Measurements from ENCODE around the gene SLC29A4.
"Not testable (repeated sequence)": the region's sequence is repeated elsewhere in the genome, so short reads cannot be mapped to it uniquely, and the experiment has no call there.

The SLC29A4 gene

GRCh38 chr7:5296611-5297226 lies 14.0 kb downstream of the SLC29A4 start:
- DNase-seq: peak; percentile 65

DNA sequence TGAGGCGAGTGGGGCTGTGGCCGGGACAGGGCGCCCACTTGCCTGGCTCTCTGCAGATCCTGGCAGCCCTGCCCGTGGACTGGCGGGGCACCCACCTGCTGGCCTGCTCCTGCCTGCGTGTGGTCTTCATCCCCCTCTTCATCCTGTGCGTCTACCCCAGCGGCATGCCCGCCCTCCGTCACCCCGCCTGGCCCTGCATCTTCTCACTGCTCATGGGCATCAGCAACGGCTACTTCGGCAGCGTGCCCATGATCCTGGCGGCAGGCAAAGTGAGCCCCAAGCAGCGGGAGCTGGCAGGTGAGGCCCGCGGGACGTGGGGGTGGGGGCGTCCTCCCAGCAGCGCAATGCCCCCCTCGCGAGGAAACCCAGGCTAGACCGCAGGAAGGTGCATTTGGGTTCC lies 17.6 kb downstream of the SLC29A4 start:
- DNase-seq: no peak

DNA sequence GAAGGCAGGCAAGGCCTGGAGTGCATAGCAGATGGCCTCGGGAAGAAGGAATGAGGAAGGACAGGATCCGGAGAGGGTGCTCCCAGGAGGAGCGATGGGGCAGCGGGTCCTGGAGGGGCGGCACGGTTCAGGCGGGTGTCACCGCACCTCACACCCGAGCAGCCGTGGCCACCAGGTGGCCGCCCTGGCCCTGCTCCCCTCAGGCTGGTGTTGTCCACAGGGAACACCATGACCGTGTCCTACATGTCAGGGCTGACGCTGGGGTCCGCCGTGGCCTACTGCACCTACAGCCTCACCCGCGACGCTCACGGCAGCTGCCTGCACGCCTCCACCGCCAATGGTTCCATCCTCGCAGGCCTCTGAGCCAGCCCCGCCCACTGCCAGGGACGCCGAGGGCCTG lies 19.8 kb downstream of the SLC29A4 start:
- DNase-seq: no peak

GRCh38 chr7:5303061-5303460 lies 20.3 kb downstream of the SLC29A4 start:
- no peak for DNase-seq

DNA sequence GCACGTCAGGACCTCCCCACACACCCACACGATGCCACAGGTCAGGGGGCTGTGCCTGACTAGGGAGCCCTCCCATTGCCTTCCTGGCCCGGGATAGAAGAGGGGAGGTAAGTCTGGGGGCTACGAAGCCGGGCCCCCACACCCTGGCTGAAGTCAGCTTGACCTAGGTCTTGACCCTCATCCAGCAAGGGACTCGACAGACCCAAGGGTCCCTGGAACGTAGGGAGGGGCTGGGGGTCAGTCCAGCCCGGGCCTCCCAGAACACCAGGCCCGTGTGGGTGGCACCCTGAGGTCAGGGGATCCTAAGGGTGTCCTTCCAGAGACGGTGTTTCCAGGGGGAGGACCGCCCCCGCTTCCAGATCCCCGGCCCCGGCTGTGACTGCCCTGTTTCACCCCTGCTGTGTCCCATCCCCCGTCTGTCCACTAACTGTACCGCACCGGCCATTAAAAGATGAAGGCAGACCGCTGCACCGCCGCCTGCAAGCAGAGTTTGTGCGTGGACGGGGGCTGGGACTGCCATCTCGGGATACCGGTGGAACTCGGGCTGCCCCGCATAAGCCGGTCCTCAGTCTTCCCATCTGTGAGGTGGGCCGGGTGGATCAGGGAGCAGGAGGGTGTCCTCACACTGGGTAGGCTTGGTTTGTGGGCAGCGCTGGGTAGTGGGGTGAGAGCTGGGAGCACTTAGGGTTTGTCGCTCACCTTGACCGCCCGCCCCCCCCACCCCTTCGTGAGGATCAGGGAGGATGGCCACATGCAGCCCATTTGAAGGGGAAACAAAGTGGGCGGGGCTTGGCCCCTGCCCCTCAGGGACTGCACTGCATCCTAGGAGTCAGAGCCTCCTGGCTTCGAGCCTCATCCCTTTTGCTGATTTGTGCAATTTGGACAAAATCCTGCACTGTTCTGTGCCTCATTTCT lies 21.1 kb downstream of the SLC29A4 start:
- no peak for DNase-seq

DNA sequence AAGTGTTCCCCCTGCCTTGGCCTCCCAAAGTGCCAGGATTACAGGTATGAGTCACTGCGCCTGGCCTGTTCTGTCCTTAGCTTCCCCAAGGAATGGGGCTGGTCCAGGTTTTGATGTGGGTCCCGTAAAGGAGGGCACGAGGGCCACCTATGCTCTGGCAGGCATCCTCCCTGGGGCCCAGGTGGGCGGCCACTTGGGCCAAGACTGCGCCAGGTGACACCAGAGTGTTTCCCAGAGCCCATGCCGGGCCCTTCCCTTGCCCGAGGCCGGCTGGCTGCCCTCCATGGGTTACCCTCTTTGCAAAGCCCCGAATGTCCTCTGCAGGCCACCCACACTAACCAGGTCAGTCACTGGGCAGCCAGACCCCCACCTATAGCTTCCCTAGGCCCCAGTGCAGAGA lies 22.3 kb downstream of the SLC29A4 start:
- DNase-seq: not testable (repeated sequence)

- not testable (repeated sequence) for DNase-seq
Measured at GRCh38 chr7:5307221-5308142, 24.7 kb downstream of the SLC29A4 start.

DNA sequence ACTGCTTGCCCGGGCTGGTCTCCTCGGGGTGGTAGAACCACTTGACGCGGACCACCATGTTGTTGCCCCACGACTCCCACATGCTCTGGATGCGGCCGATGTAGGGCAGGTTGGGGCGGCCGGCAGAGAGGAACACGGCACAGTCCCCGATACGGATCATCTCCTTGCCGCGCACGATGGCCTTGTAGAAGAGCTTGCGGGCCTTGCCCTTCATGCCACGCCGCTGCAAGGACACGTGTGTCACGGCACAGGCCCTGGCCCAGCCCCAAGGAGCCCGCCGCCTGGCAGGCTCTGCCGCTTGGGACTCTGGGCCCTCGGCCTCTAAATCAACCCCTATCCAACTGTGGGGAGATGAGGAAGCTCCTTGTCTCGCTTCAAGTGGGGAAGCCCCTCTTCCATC lies 26.4 kb downstream of the SLC29A4 start:
- no peak for DNase-seq

GRCh38 chr7:5310822-5311405 lies 28.2 kb downstream of the SLC29A4 start:
- no peak for DNase-seq

DNA sequence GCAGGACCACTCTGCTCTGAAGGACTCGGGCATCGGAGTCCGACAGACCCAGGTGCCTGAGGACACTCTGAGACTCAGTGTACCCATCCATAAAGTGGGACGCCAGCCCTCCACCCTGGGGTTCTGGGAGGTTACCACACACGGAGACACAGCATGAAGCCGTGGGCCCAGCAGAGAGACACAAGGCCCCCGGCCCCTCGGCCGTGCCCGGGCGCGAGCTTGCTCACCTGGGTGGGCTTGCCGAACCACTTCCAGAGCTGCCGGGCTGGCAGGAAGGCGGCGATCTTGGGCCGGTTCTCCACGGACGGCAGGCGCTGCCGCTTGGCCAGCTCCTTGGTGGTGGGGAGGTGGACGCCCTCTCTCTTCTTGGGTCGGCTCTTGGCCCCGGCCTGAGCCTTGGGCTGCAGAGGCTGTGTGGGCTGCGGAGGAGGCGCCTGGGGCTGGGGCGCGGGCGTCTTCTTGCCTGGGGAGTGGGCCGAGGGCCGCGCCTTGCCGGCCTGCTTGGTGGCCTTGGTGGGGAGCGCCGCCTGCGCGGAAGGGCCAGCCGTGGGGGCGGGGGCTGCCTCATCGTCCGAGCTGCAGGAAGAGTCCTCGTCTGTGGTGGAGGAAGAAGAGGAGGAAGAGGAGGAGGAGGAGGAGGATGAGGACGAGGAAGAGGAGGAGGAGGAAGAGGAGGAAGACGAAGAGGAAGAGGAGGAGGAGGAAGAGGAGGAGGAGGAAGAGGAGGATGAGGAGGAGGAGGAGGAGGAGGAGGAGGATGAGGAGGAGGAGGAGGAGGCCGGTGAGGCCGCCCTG lies 29.7 kb downstream of the SLC29A4 start:
- not testable (repeated sequence) for DNase-seq

DNA sequence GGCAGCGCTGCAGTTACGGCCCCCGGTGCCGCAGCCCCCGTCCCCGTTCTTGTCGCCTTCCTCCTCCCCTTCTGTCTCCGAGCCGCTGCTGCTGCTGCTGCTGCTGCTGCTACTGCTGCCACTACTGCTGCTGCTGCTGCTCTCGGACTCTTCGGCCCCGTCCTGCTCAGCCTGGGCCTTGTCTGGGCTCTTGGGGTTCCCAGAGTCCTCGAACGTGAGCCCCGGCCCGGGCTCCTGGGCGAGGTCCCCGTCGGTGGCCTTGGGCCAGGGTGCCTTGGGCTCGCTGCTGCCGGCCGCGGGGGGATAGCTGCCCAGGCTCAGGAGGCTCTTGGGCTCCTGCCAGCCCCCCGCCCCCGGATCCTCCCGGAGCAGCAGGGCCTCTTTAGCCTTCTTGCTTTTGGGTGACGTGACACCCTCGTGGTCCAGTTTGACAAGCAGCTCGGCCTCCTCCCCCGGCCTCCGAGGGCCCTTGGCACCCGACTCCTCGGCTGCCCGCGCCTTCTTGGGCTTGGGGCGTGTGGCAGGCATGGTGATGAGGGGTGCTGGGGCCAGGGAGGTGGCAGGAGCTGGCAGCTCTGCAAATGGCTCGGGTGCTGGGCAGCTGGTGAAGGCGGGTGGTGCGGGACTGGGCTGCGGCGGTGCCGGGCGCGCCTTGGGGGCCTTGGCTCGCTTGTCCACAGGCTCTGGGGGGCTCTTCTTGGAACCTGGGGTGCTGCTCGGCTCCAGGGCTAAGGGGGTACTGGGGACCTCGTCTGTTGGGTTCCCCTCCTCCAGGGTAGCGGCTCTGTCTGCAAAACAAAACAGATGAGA lies 30.5 kb downstream of the SLC29A4 start:
- DNase-seq: not testable (repeated sequence)

DNA sequence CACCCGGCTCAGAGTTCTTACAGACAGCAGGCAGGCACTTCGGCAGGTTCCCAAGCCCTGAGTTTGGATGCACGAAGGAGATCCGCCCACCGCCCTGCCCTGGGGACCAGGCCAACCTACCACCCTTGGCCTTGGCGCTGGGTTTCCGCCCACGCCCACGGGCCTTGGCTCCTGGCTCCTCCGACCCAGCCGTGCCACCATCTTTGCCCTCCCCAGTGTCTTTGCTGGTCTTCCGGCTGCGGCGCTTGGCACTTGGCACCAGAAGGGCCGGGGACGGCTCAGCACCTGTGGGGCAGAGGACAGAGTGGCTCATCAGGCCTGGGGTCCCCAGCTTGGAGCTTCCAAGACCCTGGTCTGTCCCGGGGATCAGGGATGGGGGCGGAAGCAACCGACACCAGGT lies 32.1 kb downstream of the SLC29A4 start:
- no peak for DNase-seq

GRCh38 chr7:5315761-5316160 lies 33.0 kb downstream of the SLC29A4 start:
- no peak for DNase-seq

GRCh38 chr7:5318613-5319012 lies 35.9 kb downstream of the SLC29A4 start:
- not testable (repeated sequence) for DNase-seq

DNA sequence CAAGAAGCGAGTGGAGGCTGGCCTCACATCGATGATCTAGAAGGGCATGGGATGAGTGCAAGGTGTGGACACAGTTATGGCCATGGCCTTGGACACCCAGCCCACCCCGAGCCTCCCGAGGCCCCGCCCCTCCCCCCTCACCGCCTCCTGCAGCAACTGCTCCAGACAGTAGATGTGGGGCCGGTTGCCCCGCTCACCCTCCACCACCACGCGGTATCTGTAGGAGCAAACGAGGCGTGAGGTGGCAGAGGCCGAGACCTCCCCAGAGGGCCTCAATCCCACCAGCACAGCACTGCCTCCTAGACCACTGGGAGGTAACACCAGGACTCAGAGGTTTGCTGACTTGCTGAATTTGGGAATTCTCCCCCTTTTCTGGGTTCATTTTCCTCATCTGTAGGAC lies 37.6 kb downstream of the SLC29A4 start:
- DNase-seq: no peak

DNA sequence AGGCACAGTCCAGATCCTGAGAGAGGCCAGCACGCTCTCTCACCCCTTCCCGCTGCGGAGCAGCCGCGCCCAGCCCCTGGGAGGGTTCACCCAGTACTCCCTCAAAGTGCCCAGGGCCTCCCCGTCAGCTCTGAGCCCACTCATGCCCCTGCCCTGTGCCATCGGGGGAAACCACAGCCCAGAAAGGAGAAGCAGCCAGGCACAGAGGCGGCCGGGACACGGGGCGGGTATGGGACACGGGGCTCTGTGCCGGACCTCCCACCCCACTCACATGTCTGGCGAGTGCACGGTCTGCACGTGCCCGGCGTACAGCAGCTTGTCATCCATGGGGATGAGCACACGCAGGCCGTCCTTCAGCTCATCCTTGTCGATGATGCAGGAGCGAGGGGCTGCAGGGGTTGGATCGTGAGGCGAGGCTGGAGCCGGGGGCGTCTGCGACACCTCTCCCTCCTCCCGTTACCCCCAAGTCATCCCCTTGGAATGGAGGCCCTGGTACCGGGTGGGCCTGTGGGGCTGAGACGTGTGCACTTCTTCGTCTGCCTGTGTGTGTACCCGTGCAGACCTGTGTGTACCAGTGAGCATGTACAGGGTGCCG lies 38.2 kb downstream of the SLC29A4 start:
- DNase-seq: no peak

- DNase-seq: no peak
Measured at GRCh38 chr7:5322621-5323410, 40.1 kb downstream of the SLC29A4 start.

GRCh38 chr7:5323800-5324781 lies 41.3 kb downstream of the SLC29A4 start:
- DNase-seq: not testable (repeated sequence)

- no peak for DNase-seq
Measured at GRCh38 chr7:5324961-5325360, 42.2 kb downstream of the SLC29A4 start.

Data from stimulated activated CD4-positive, alpha-beta T cell treated with anti-CD3 and anti-CD28 coated beads, Interleukin-4, amount 100 ng/mL, for 1 hour (primary cell).